ENCODE results near the gene PCDHB15. TPM values are rescaled to one million over a fixed set of nuclear protein-coding genes. Genes with fewer than 3 reads are reported as not detected.
"Not testable (repeated sequence)": the region's sequence is repeated elsewhere in the genome, so short reads cannot be mapped to it uniquely, and the experiment has no call there.

Gene PCDHB15
- polyA plus RNA-seq, 1 experiment: 0.93 TPM

DNA sequence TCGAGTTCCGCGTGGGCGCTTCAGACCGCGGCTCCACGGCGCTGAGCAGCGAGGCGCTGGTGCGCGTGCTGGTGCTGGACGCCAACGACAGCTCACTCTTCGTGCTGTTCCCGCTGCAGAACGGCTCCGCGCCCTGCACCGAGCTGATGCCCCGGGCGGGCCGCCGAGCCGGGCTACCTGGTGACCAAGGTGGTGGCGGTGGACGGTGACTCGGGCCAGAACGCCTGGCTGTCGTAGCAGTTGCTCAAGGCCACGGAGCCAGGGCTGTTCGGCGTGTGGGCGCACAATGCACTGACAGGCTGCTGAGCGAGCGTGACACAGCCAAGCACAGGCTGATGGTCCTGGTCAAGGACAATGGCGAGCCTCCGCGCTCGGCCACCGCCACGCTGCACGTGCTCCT, 3.7 kb upstream of the PCDHB15 start:
- H3K27ac ChIP-seq (ENCODE audit: low read depth, low read length): no peak overlapping the region
- CTCF ChIA-PET: no interaction called here
- DNase-seq (ENCODE audit: low read depth, low spot score): no peak
- H3K9me3 ChIP-seq (ENCODE audit: control insufficient read depth, insufficient read depth, low read length): peaks cover 39% of the 10 kb centered on the region
- TF ChIP-seq, protein P1, sequence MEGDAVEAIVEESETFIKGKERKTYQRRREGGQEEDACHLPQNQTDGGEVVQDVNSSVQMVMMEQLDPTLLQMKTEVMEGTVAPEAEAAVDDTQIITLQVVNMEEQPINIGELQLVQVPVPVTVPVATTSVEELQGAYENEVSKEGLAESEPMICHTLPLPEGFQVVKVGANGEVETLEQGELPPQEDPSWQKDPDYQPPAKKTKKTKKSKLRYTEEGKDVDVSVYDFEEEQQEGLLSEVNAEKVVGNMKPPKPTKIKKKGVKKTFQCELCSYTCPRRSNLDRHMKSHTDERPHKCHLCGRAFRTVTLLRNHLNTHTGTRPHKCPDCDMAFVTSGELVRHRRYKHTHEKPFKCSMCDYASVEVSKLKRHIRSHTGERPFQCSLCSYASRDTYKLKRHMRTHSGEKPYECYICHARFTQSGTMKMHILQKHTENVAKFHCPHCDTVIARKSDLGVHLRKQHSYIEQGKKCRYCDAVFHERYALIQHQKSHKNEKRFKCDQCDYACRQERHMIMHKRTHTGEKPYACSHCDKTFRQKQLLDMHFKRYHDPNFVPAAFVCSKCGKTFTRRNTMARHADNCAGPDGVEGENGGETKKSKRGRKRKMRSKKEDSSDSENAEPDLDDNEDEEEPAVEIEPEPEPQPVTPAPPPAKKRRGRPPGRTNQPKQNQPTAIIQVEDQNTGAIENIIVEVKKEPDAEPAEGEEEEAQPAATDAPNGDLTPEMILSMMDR (IDR thresholded peaks at IDR 0.05; ENCODE audit: low read depth, low read length): no peak
- no peak overlapping the region for H3K4me3 ChIP-seq (ENCODE audit: low read depth, low read length)
- no peaks in the 10 kb centered on the region for H3K27me3 ChIP-seq (ENCODE audit: control insufficient read depth, insufficient read depth, low read length)
- POLR2A ChIA-PET: no interaction called here

DNA sequence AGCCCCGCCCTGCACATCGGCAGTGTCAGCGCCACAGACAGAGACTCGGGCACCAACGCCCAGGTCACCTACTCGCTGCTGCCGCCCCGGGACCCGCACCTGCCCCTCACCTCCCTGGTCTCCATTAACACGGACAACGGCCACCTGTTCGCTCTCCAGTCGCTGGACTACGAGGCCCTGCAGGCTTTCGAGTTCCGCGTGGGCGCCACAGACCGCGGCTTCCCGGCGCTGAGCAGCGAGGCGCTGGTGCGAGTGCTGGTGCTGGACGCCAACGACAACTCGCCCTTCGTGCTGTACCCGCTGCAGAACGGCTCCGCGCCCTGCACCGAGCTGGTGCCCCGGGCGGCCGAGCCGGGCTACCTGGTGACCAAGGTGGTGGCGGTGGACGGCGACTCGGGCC, 1.8 kb downstream of the PCDHB15 start:
- POLR2A ChIA-PET; CTCF ChIA-PET; H3K27me3 ChIP-seq (ENCODE audit: control insufficient read depth, insufficient read depth, low read length); H3K27ac ChIP-seq (ENCODE audit: low read depth, low read length); DNase-seq (ENCODE audit: low read depth, low spot score); H3K4me3 ChIP-seq (ENCODE audit: low read depth, low read length): not testable (repeated sequence)
- H3K9me3 ChIP-seq (ENCODE audit: control insufficient read depth, insufficient read depth, low read length): peaks cover 37% of the 10 kb centered on the region

DNA sequence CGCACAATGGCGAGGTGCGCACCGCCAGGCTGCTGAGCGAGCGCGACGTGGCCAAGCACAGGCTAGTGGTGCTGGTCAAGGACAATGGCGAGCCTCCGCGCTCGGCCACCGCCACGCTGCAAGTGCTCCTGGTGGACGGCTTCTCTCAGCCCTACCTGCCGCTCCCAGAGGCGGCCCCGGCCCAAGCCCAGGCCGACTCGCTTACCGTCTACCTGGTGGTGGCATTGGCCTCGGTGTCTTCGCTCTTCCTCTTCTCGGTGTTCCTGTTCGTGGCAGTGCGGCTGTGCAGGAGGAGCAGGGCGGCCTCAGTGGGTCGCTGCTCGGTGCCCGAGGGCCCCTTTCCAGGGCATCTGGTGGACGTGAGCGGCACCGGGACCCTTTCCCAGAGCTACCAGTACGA, 2.2 kb downstream of the PCDHB15 start:
- CTCF ChIA-PET; H3K27ac ChIP-seq (ENCODE audit: low read depth, low read length); H3K27me3 ChIP-seq (ENCODE audit: control insufficient read depth, insufficient read depth, low read length); DNase-seq (ENCODE audit: low read depth, low spot score); H3K4me3 ChIP-seq (ENCODE audit: low read depth, low read length); POLR2A ChIA-PET: not testable (repeated sequence)
- peaks cover 35% of the 10 kb centered on the region for H3K9me3 ChIP-seq (ENCODE audit: control insufficient read depth, insufficient read depth, low read length)

DNA sequence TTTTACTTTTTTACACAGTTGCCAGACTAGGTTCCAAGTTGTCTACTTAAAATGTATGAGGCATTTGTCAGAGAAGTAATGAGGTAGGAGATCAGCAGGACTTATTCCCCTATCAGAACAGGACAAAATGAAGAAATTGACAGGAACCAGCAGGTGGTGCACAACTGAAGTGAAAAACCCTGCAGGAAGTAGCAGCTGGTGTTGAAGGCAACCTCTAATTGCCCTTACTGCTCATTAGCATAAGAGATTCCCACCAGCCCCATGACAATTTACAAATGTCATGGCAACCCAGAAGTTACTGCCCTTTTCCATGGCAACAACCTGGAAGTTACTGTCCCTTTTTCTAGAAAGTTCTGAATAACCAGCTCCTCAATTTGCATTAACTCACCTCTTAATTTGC, 5.4 kb downstream of the PCDHB15 start:
- TF ChIP-seq, protein P1 (IDR thresholded peaks at IDR 0.05; ENCODE audit: low read depth, low read length): no peak
- Histone ChIP-seq H3K27me3 (ENCODE audit: control insufficient read depth, insufficient read depth, low read length) (no peaks in the 10 kb centered on the region), H3K27ac (ENCODE audit: low read depth, low read length) (no peak overlapping the region), H3K4me3 (ENCODE audit: low read depth, low read length) (no peak overlapping the region), H3K9me3 (ENCODE audit: control insufficient read depth, insufficient read depth, low read length) (peaks cover 27% of the 10 kb centered on the region)
- POLR2A ChIA-PET: no interaction called here
- CTCF ChIA-PET: no interaction called here
- no peak for DNase-seq (ENCODE audit: low read depth, low spot score)

DNA sequence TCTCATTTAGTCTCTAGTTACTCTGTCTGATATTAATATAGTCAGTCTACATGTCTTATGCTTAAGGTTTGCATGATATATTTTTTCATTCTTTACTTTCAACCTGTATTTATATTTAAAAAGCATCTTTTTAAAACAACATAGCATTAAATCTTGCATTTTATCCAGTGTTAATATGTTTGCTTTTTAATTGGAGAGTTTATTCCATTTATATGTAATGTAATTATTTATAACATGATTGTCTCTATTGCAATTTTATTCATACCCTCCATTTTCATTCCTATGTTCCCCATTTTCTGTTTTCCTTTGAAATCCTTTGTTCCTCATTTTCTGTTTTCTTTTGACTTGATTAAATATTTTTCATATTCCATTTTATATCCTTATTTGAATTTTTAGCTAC, 13.3 kb downstream of the PCDHB15 start:
- TF ChIP-seq, protein P1 (IDR thresholded peaks at IDR 0.05; ENCODE audit: low read depth, low read length): no peak
- H3K27me3 ChIP-seq (ENCODE audit: control insufficient read depth, insufficient read depth, low read length): no peaks in the 10 kb centered on the region
- H3K27ac ChIP-seq (ENCODE audit: low read depth, low read length): no peak overlapping the region
- CTCF ChIA-PET: no interaction called here
- no peak for DNase-seq (ENCODE audit: low read depth, low spot score)
- POLR2A ChIA-PET: no interaction called here
- H3K9me3 ChIP-seq (ENCODE audit: control insufficient read depth, insufficient read depth, low read length): peaks cover 25% of the 10 kb centered on the region
- no peak overlapping the region for H3K4me3 ChIP-seq (ENCODE audit: low read depth, low read length)

DNA sequence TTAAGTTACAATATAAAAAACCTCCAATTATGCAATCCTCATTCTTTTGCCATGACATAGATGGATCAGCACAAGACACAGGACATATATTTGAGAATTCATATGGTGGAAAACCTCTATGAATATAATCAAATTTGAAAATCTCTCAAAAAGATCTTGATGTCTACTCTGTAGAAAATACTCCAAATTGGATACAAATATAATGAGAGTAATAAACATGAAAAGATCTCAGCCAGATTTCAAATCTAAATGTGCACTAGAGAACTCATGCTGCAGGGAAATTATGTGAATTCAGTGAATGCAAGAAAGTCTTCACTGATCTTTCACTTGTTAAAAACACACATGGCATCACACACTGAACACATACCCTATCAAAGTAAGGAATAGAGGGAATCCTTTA, 13.8 kb downstream of the PCDHB15 start:
- ChIA-PET CTCF (no interaction called here), POLR2A (no interaction called here)
- TF ChIP-seq, protein P1 (IDR thresholded peaks at IDR 0.05; ENCODE audit: low read depth, low read length): no peak
- peaks cover 29% of the 10 kb centered on the region for H3K9me3 ChIP-seq (ENCODE audit: control insufficient read depth, insufficient read depth, low read length)
- no peak overlapping the region for H3K4me3 ChIP-seq (ENCODE audit: low read depth, low read length)
- no peak for DNase-seq (ENCODE audit: low read depth, low spot score)
- H3K27me3 ChIP-seq (ENCODE audit: control insufficient read depth, insufficient read depth, low read length): no peaks in the 10 kb centered on the region
- H3K27ac ChIP-seq (ENCODE audit: low read depth, low read length): no peak overlapping the region
